Stimulated activated CD4-positive, alpha-beta T cell treated with anti-CD3 and anti-CD28 coated beads, Interleukin-1b, Interleukin-23, amount 100 ng/mL, for 48 hours (primary cell): ENCODE measurements around the gene CRTC3.
"Not testable (repeated sequence)": the region's sequence is repeated elsewhere in the genome, so short reads cannot be mapped to it uniquely, and the experiment has no call there.

Source experiments
- DNase-seq: peaks from one replicate; pipeline ENCODE4 v3.0.0-alpha.2; 2020

CRTC3 gene

DNA sequence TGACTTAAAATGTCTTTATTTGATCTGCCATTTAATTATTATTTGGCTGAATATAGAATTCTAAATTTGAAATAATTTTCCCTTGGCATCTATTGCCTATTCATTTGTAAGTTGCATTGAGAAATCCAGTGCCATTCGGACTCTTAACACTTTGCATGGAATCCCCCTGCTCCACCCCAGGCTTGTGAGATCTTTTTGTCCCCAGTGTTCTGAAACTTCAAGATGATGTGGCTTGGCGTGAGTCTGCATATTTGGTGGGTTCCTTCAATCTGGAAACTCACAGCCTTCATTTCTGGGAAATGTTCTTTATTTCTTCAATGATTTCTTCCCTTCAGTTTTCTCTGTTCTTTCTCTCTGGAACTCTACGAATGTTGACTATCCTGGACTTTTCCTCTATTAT is 103.6 kb downstream of the CRTC3 start:
- DNase-seq, result no peak

DNA sequence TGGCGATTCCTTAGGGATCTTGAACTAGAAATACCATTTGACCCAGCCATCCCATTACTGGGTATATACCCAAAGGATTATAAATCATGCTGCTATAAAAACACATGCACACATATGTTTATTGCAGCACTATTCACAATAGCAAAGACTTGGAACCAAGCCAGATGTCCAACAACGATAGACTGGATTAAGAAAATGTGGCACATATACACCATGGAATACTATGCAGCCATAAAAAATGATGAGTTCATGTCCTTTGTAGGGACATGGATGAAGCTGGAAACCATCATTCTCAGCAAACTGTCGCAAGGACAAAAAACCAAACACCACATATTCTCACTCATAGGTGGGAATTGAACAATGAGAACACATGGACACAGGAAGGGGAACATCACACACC is 107.3 kb downstream of the CRTC3 start:
- not testable (repeated sequence) for DNase-seq

GRCh38 chr15:90637693-90638092 is 108.0 kb downstream of the CRTC3 start:
- no peak for DNase-seq

GRCh38 chr15:90638201-90638691 is 108.5 kb downstream of the CRTC3 start:
- DNase-seq, result no peak

DNA sequence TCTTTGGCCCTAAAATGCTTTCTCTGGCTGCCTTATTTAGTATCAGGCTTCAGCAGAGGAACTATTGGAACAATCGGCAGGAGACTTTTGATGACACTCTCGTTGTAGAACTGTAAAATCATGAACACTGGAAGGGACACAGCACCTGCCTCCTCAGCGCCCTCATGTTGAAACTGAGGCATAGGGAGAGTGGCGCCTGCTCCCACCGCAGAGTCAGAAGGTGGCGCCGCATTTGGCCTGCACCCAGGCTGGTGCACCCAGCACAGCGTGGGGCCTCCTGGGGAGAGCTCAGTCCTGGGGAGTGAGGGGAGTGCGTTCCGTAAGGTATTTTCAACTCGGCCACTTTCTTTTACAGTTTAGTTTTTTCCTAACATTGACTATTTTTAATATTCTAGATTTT is 109.2 kb downstream of the CRTC3 start:
- no peak for DNase-seq

- DNase-seq, result no peak
Measured at GRCh38 chr15:90640862-90641261, 111.1 kb downstream of the CRTC3 start.

DNA sequence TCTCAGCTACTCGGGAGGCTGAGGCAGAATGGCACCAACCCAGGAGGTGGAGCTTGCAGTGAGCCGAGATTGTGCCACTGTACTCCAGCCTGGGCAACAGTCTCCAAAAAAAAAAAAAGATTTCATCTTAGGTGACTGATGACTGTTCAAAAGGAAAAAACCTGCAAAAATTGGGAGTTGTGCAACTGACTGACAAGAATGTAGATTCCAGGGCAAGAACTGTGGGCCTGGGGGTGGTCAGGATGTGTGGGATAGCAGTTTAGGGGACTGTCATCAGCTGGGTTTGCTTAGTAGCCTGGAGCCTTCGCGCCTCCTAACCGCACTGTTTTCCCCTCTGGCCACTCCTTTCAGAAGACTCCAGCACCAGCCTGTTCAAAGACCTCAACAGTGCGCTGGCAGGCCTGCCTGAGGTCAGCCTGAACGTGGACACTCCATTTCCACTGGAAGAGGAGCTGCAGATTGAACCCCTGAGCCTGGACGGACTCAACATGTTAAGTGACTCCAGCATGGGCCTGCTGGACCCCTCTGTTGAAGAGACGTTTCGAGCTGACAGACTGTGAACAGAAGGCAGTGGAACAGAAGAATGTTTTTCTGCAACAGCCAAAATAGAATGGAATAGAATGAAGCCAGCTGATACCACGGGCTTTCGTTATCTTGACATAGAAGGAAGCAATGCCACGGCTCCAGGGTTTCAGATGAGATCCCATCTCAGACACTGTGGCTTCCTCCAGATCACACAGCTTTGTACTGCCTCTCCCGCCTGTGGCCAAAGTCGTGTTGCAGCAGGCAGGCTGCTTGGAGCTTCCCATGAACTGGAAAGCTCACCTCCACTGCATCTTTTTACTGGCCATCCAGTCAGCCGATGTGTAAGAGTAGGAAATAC is 112.1 kb downstream of the CRTC3 start:
- DNase-seq, result no peak

DNA sequence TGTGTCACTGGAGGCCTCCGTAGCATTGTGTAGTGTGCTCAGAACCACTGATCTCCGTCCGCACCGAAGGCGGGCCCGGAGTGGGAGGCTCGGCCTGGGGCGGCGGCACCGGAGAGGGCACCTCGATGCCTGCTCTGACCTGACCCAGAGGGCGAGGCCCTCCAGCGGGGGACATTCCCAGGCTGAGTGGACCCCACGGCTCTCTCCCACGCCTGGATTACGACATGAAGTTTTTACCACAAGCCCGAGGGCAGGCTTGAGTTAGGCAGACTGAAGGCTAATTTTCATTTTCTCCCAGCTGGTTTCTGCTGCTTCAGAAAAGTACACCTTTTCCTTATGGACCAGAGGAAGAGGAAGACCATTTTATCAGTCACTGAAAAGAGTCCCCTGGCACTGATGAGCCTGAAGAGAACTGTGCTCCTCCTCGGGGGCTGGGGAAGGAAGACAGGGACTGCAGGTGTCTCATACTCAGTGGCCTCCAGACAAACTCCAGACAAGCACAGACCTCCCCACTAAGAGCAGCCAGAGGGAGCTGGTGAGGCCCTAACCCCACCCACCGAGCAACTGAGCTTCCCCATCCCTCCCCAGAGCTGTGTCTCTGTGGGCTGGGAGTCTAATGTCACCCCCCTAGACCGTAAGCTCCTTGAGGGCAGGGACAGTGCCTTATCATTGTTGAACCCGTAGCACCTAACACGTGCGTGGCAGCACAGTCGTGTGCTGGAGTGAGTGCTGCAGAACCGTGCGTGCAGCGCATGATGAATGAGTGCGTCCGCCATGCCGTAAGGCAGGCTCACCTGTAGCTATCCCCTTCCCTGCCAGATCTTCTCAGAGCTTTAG is 113.0 kb downstream of the CRTC3 start:
- DNase-seq, result no peak

GRCh38 chr15:90643301-90643632 is 113.5 kb downstream of the CRTC3 start:
- no peak for DNase-seq

- no peak for DNase-seq
Measured at GRCh38 chr15:90644526-90644925, 114.8 kb downstream of the CRTC3 start.

DNA sequence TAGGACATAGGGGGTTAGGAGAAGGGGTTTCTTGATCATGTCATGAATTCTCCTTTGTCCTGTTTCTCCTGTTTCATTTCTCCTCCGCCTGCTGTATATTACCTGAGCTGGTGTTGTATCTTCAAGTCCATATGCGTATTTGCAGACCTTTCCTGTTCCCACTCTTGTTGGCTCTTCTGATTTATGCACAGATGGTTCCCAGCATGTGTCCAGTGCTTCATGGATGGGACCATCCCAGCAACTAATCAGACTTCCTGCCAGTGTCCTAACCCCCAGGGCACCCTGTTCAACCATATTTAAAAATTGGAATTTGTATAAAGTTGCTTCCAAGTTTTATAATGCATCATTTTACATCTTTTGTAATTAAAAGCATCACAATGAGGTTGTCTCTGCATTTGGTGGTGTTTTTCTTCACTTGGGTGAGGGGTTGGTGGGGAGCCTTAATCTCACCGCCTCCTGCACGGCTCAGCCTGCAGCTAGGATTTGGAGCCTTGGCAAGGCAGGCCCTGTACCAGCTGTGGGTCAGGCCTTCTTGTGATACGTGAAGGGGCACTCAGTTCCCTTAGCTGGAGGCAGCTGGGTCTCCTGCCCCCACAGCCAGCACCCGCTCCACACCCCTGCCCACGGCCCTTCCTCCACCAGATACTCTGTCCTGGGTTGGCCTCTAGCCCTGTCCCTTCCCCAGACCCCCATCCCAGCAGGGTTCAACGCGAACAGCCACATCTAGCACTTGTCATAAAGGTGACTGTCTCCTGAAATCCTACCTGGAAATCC is 115.4 kb downstream of the CRTC3 start:
- DNase-seq, result no peak

GRCh38 chr15:90645873-90646575 is 116.3 kb downstream of the CRTC3 start:
- no peak for DNase-seq

DNA sequence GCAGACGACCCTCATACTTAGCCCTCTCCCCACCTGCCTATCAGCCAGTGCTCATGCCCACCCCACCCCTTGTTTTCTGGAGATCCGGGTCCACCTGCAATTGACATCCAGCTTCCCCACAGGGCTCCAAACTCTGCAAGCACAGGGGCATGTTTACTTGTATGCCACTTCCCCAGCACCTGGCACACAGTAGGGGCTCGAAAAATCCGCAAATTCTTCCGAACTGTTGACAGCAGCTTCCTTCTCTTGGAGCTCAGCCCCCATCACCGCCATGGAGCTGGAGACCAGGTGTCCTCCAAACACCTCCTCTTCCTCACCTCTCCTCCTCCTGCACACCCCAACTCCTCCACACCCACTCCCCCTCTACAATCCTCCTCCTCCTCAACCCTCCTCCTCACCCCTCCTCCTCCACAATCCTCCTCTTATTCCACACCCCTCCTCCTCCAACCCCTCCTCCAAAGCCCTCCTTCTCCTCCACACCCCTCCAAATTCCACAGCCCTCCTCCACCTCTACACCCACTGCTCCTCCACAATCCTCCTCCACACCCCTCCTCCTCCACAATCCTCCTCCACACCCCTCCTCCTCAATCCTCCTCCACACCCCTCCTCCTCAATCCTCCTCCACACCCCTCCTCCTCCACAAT is 117.1 kb downstream of the CRTC3 start:
- no peak for DNase-seq

DNA sequence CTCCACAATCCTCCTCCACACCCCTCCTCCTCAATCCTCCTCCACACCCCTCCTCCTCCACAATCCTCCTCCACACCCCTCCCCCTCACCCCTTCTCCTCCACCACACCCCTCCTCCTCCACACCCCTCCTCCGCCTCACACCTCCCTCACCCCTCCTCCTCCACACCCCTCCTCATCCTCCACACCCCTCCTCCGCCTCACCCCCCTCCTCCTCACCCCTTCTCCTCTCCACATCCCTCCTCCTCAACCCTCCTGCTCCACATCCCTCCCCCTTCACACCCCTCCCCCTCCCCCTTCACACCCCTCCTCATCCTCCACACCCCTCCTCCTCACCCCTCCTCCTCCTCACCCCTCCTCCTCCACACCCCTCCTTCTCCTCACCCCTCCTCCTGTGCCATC is 117.6 kb downstream of the CRTC3 start:
- no peak for DNase-seq

- peak; percentile 72 for DNase-seq
Measured at GRCh38 chr15:90648137-90649070, 118.7 kb downstream of the CRTC3 start.

DNA sequence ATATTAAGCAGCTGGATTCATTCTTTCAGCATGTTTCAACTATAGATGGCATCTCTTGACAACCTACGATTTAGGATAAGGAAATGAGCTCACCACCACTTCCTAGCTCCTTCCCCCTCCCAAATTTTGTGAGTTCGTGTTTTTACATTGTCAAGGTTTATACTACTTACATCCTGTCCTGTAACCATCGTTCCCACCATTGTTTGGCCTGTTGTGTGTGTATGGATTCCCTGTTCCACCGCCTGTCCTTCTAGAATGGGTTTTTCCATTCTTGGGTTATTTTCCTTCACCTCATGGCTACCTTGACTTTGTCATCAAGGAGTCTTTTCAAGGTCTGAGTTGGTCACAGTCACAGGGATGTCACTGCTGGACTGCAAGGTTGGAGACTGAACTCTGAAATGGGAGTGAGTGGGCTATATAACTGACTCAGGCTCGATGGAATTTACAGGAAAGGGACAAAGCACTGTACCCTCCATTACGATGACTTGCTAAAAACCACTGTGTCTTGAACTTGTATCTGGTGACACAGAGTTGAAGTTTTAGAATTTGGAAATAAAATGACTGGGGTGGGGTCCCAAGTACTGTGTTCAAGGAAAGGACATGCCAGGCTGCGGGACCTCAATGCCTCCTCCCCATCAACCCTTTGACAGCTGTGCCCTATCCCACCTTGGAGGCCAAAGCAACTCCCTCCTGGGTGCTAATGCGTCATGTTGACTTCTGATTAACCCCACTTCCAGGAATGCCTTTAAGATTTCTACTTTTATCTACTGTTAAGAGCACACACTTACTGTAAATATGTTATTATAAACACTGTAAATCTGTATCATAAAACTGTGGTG is 120.6 kb downstream of the CRTC3 start:
- DNase-seq, result no peak

DNA sequence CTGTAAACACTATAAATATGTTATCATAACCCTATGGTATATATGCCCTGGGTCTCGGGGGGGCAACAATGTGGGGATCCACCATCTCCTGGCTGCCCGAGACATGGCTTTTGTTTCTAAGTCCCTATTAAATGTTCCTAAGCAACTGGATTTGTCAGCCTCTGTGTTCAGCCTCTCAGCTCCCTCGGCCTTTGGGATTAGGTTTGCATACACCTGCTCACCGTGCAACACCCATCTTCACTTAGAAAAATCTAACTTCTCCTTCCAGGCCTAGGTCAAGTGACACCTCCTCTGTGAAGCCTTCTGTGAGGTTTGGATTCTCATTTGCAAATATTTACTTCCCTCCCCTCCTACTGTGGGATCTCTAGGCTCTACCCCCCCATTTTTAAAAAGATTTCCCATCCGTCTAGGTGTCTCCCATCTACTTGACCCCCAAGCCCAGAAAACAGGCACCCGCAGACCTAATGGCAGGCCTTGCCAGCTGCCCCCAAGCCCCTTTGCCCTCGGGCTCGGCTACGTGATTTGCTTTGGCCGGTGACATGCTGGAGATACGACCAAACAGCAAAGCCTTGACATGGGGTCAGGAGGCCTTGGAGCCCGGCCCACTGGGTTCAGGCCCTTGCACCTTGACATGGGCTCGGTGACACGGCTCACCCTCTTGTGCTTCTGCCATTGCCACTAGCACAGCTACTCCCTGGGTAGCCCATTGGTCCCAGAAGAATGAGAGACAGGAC is 121.4 kb downstream of the CRTC3 start:
- no peak for DNase-seq

- no peak for DNase-seq
Measured at GRCh38 chr15:90654233-90655136, 124.8 kb downstream of the CRTC3 start.
